HFF-Myc (cell line): ENCODE results near the gene NSG1.

Source experiments
- DNase-seq: peaks from one replicate; pipeline ENCODE4 v3.0.0-alpha.2; 2011; ENCODE audit warnings: low read depth; ENCODE audit errors: extremely low read depth
- H3K4me3 ChIP-seq: replicated peaks from 2 replicates; pipeline ENCODE4 v1.5.1; 2011; ENCODE audit warnings: low read depth, mild to moderate bottlenecking, control low read depth, low read length
- CTCF ChIP-seq: IDR thresholded peaks from 2 replicates; pipeline ENCODE4 v1.5.1; 2012; ENCODE audit warnings: mild to moderate bottlenecking, low read depth, low read length, control low read depth; ENCODE audit errors: missing control alignments

Gene NSG1

DNA sequence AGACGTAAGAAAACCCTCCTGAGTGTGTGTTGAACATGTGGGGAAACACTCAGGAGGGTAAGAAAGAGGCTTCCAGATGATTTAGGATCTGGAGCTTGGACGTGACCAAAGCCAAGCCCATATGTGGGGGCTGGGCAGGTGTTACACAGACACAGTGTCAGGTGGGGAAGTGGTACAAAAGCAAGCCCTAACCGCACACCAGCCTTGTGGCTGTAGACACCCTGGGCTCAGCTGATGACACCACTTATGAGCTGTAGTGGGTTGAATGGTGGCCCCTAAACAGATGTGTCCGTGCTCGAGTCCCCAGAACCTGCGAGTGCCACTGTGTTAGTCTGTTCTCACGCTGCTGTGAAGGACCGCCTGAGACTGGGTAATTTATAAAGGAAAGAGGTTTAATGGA lies 25.0 kb upstream of the NSG1 start:
- DNase-seq = no peak
- H3K4me3 ChIP-seq = no peak overlapping the region
- TF ChIP-seq CTCF = no peak

DNA sequence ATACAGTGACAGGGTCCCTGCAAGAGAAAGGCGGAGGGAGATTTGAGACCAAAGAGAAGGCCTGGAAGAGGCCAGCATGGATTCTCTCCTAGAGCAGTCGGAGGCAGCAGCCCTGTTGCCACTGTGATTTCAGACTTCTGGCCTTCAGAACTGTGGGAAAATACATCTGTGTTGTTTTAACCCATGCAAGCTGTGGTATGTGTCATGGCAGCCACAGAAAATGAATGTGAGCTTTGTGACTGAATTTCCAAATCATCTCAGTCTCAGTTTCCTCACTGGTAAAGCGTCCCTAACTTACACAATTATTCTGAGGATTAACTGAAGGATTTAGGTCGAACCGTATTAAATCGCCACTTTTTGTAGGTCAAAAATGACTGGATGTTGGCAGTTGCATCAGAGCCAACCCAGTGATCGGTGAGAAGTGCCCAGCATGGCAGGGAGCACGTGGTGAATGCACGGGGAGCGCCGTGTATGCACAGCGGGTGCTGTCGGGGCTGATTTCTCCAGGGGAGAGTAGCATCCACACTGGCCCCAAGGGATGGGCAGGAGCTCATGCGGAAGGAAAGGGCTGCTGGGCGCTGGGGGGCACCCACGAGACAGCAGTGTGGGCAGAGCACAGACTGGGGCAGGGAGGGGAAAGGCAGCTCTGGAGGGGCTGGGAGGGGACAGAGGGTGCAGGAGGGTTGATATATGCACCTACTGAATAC lies 23.8 kb upstream of the NSG1 start:
- no peak overlapping the region for H3K4me3 ChIP-seq
- TF ChIP-seq CTCF = no peak
- no peak for DNase-seq

- no peak for DNase-seq
- TF ChIP-seq CTCF = no peak
- no peak overlapping the region for H3K4me3 ChIP-seq
Measured at GRCh38 chr4:4364061-4364460, 22.8 kb upstream of the NSG1 start.

- no peak overlapping the region for H3K4me3 ChIP-seq
- no peak for DNase-seq
- no peak for TF ChIP-seq CTCF
Measured at GRCh38 chr4:4364486-4365208, 22.3 kb upstream of the NSG1 start.

- no peak for DNase-seq
- TF ChIP-seq CTCF = no peak
- H3K4me3 ChIP-seq = no peak overlapping the region
Measured at GRCh38 chr4:4368809-4369580, 17.9 kb upstream of the NSG1 start.

DNA sequence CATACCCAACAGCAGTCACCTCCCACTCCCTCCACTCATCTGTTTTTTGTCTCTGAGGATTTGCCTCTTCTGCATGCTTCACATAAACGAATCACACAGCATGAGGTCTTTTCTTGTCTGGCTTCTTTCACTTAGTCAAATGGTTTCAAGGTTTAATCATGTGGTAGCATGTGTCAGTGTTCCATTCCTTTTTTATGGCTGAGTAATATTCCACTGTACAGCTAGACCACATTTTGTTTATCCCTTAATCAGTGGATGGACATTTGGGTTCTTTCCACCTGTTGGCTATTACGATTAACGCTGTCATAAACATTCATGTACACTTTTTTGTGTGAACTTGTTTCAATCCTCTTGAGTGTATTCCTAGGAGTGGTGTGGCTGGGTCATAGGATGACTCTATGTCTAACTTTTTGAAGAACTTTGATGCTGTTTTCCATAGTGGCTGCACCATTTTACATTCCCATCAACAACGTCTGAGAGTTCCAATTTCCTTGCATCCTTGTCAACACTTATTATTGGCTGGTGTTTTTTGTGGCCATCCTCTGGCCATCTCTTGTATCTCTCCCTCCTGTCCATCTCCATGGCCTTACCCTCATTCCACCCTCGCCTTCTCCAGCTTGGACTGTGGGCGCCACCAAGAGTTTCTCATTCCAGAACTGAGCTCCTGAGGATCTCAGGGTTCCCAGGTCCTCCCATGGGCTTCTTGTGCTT lies 12.4 kb upstream of the NSG1 start:
- no peak overlapping the region for H3K4me3 ChIP-seq
- DNase-seq = no peak
- no peak for TF ChIP-seq CTCF
